OCI-LY3 (cell line): ENCODE measurements around the gene PZP.
"Not testable (repeated sequence)": the region's sequence is repeated elsewhere in the genome, so short reads cannot be mapped to it uniquely, and the experiment has no call there.

ENCODE experiments used
- H2AFZ ChIP-seq: fragments of 200-600, 300-600 bp; shearing (Covaris generic); 2 replicates; pipeline ENCODE4 v1.6.0; 2014; ENCODE audit warnings: antibody characterized with exemption, low read depth, low read length
- H3K27ac ChIP-seq: fragments of 200-600, 300-600 bp; sonication (generic); 2 replicates; pipeline ENCODE4 v1.5.1; 2014; ENCODE audit warnings: mild to moderate bottlenecking, low read length, moderate library complexity, mixed read lengths
- H3K27me3 ChIP-seq: fragments of 200-600, 300-600 bp; sonication (generic); 2 replicates; pipeline ENCODE4 v1.6.1; 2014; ENCODE audit warnings: low read depth, low read length, mixed read lengths
- H3K36me3 ChIP-seq: fragments of 200-600, 300-600 bp; sonication (generic); replicated peaks from 2 replicates; pipeline ENCODE3; 2014; ENCODE audit warnings: low read depth, low read length, mixed read lengths
- H3K4me1 ChIP-seq: fragments of 300-600, 200-600 bp; sonication (generic); 2 replicates; pipeline ENCODE4 v1.6.1; 2014; ENCODE audit warnings: low read length, mixed read lengths
- H3K4me2 ChIP-seq: fragments of 200-600, 300-600 bp; sonication (generic); 2 replicates; pipeline ENCODE4 v1.6.1; 2014; ENCODE audit warnings: low read length, mixed read lengths
- H3K4me3 ChIP-seq: fragments of 300-600, 200-600 bp; sonication (generic); 2 replicates; pipeline ENCODE4 v1.5.1; 2014; ENCODE audit warnings: antibody characterized with exemption, mild to moderate bottlenecking, low read length, moderate library complexity
- H3K79me2 ChIP-seq: fragments of 300-600, 200-600 bp; shearing (Covaris generic); 2 replicates; pipeline ENCODE4 v1.6.1; 2014; ENCODE audit warnings: mild to moderate bottlenecking, low read length, mixed read lengths
- H3K9ac ChIP-seq: fragments of 300-600, 200-600 bp; shearing (Covaris generic); 2 replicates; pipeline ENCODE4 v1.6.0; 2014; ENCODE audit warnings: mild to moderate bottlenecking, low read length, moderate library complexity
- H3K9me3 ChIP-seq: fragments of 200-600, 300-600 bp; shearing (Covaris generic); 2 replicates; pipeline ENCODE4 v1.6.1; 2014; ENCODE audit warnings: low read length, mixed read lengths; ENCODE audit not compliant: insufficient read depth
- H4K20me1 ChIP-seq: fragments of 200-600, 300-600 bp; sonication (generic); 2 replicates; pipeline ENCODE4 v1.6.1; 2016; ENCODE audit warnings: low read length, mixed read lengths; ENCODE audit not compliant: insufficient read depth
- CTCF ChIP-seq: fragments of 200-600, 300-600 bp; sonication (generic); IDR thresholded peaks from 2 replicates; pipeline ENCODE4 v1.5.1; 2014; ENCODE audit warnings: antibody characterized with exemption, low read length, low read depth
- EZH2phosphoT487 ChIP-seq: fragments of 200-600 bp; shearing (Covaris generic); IDR thresholded peaks from 2 replicates; pipeline ENCODE4 v1.6.1; 2018; ENCODE audit warnings: antibody characterized with exemption, mixed run types, low read depth

Gene PZP

DNA sequence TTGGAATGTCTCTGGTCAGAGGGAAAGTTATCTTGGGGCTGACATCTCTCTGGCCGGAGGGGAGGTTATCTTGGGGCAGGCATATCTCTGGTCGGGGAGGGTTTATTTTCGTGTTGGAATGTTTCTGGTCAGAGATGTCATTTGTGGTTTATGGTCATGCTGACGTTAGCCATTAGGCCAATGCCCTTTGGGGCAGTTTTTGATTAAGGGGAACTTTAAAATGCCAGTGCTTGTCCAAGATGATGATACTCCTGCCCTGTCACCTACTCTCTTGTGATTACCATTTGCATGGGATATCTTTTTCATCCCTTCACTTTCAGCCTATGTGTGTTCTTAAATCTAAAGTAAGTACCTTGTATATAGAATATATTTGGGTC is 63.5 kb downstream of the PZP start:
- peaks cover 3% of the 10 kb centered on the region; the same call in 1 of the 2 replicates for H3K4me1 ChIP-seq
- H3K27me3 ChIP-seq, result no peaks in the 10 kb centered on the region
- H3K27ac ChIP-seq, result no peak overlapping the region

DNA sequence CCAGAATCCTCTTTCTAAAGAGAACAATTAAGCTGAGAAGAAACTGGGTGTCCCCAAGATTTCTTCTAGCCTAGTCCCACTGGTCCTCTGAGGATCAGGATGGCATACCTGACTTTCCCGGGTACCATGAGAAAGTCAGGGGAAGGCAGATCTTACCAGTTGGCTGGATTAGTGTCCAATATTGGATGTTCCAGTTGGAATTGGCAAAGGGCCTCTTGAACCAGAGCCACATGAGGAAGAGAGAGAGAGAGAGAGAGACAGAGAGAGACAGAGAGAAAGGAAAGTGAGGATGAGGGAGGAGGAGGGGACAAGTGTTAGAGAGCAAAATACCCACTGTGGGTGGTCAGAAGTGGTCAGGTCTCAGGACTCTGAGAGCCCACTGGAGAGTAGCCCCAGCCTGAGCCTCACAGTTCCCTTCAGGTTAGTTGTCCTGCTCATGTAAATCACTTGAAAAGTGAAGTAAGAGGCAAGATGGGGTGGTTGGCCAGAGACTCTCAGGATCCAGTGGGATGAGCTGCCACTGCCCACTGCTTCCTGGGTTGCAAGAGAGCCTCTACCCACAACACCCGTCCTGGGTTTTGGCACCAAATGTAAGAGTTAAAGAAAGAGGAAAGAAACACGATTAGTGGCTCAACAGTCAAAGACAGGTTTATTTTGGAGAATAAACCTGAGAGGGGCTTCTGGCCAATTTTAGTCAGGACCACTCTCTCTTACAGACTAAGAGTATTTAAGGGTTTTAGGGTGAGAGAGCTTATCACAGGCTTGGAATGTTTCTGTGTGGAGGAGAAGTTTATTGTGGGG is 64.1 kb downstream of the PZP start:
- Histone ChIP-seq H3K9ac (no peak overlapping the region), H4K20me1 (no peaks in the 10 kb centered on the region), H2AFZ (no peak overlapping the region), H3K27me3 (no peaks in the 10 kb centered on the region), H3K4me1 (peaks cover 3% of the 10 kb centered on the region; the same call in 1 of the 2 replicates), H3K36me3 (no peaks in the 10 kb centered on the region), H3K9me3 (peaks cover 14% of the 10 kb centered on the region; the same call in 1 of the 2 replicates), H3K27ac (no peak overlapping the region), H3K4me2 (no peak overlapping the region), H3K79me2 (no peaks in the 10 kb centered on the region), H3K4me3 (no peak overlapping the region)
- no peak for TF ChIP-seq CTCF
- TF ChIP-seq EZH2phosphoT487, result no peak

More for the DNA sequence above, 63.5 kb downstream of the PZP start:
- no peak overlapping the region for H2AFZ ChIP-seq
- H3K36me3 ChIP-seq, result no peaks in the 10 kb centered on the region
- H3K4me3 ChIP-seq, result no peak overlapping the region
- TF ChIP-seq EZH2phosphoT487 (no peak), CTCF (no peak)
- H3K9ac ChIP-seq, result no peak overlapping the region
- no peaks in the 10 kb centered on the region for H4K20me1 ChIP-seq
- no peaks in the 10 kb centered on the region for H3K79me2 ChIP-seq
- peaks cover 14% of the 10 kb centered on the region; the same call in 1 of the 2 replicates for H3K9me3 ChIP-seq
- no peak overlapping the region for H3K4me2 ChIP-seq

GRCh38 chr12:9143137-9143536 is 65.1 kb downstream of the PZP start:
- Histone ChIP-seq H3K4me1 (peaks cover 3% of the 10 kb centered on the region; the same call in 1 of the 2 replicates), H3K4me3 (no peak overlapping the region), H3K9me3 (peaks cover 14% of the 10 kb centered on the region; the same call in 1 of the 2 replicates), H4K20me1 (no peaks in the 10 kb centered on the region), H3K27me3 (no peaks in the 10 kb centered on the region), H3K27ac (no peak overlapping the region), H3K9ac (no peak overlapping the region), H2AFZ (no peak overlapping the region), H3K79me2 (no peaks in the 10 kb centered on the region), H3K4me2 (no peak overlapping the region), H3K36me3 (no peaks in the 10 kb centered on the region)
- no peak for TF ChIP-seq EZH2phosphoT487
- TF ChIP-seq CTCF, result no peak

- H3K4me3 ChIP-seq, H3K4me1 ChIP-seq, H2AFZ ChIP-seq: not testable (repeated sequence)
Measured at GRCh38 chr12:9139588-9140290, 68.5 kb downstream of the PZP start.

More at GRCh38 chr12:9139588-9140290, 68.5 kb downstream of the PZP start:
- not testable (repeated sequence) for H3K4me2 ChIP-seq, H3K36me3 ChIP-seq, H3K27me3 ChIP-seq, H3K9ac ChIP-seq, H3K79me2 ChIP-seq, H4K20me1 ChIP-seq, H3K9me3 ChIP-seq, H3K27ac ChIP-seq
